Parathyroid adenoma (tissue), 2 donors: ENCODE data around the gene VSTM4.

Experiments used
- H2AFZ ChIP-seq: fragments of 300-600 bp; sonication (generic); one replicate; pipeline ENCODE4 v1.7.0; 2017; ENCODE audit warnings: antibody characterized with exemption, mild to moderate bottlenecking
- H3K27ac ChIP-seq: fragments of 300-600 bp; sonication (generic); one replicate; pipeline ENCODE4 v1.7.0; 2017
- H3K27me3 ChIP-seq: fragments of 300-600 bp; sonication (generic); one replicate; pipeline ENCODE4 v1.7.0; 2017; ENCODE audit warnings: low read length; ENCODE audit not compliant: control insufficient read depth, insufficient read depth
- H3K36me3 ChIP-seq: fragments of 300-600 bp; sonication (generic); one replicate; pipeline ENCODE4 v1.7.0; 2017; ENCODE audit warnings: low read length; ENCODE audit not compliant: control insufficient read depth, insufficient read depth
- H3K4me1 ChIP-seq: fragments of 300-600 bp; sonication (generic); one replicate; pipeline ENCODE4 v1.7.0; 2017; ENCODE audit warnings: control low read depth
- H3K4me2 ChIP-seq: fragments of 300-600 bp; sonication (generic); one replicate; pipeline ENCODE4 v1.7.0; 2017; ENCODE audit warnings: low read length
- H3K4me3 ChIP-seq: fragments of 300-600 bp; sonication (generic); one replicate; pipeline ENCODE4 v1.7.0; 2017; ENCODE audit warnings: low read depth, low read length
- H3K79me2 ChIP-seq: fragments of 300-600 bp; sonication (generic); one replicate; pipeline ENCODE4 v1.7.0; 2017; ENCODE audit warnings: control low read depth
- H3K9ac ChIP-seq: fragments of 300-600 bp; sonication (generic); one replicate; pipeline ENCODE4 v1.7.0; 2017; ENCODE audit warnings: mild to moderate bottlenecking
- H3K9me3 ChIP-seq: fragments of 300-600 bp; sonication (generic); one replicate; pipeline ENCODE4 v1.7.0; 2017; ENCODE audit warnings: low read length; ENCODE audit not compliant: control insufficient read depth
- CTCF ChIP-seq: fragments of 300-600 bp; sonication (generic); IDR thresholded peaks from one replicate; pipeline ENCODE4 v1.7.0; 2017; ENCODE audit warnings: antibody characterized with exemption, mild to moderate bottlenecking
- donor health status: primary hyperparathyroidism.

VSTM4 gene

DNA sequence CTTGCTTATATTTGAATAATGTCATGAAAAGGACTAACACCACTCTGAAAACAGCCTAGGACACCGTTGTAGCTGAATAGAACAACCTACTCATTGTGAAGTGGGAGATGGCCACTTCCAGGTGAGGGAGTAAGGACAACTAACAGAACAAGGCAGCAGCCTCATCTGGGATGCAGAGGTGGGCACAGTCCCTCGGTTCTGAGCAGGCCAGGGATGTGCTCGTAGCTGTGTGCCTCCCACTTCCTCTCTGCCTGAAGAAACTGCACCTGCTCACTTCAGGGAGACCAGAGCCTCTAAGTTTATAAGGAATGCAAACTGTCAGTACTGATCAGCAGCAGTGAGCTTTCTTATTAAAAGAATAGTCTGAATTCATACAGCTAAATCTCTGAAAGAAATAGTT, 2.5 kb downstream of the VSTM4 start:
- H3K4me1 ChIP-seq = peaks cover 41% of the 10 kb centered on the region
- H3K9me3 ChIP-seq = no peaks in the 10 kb centered on the region
- no peak overlapping the region for H2AFZ ChIP-seq
- H3K79me2 ChIP-seq = peaks cover 39% of the 10 kb centered on the region
- H3K27ac ChIP-seq = no peak overlapping the region
- no peak overlapping the region for H3K4me2 ChIP-seq
- no peaks in the 10 kb centered on the region for H3K27me3 ChIP-seq
- no peak overlapping the region for H3K9ac ChIP-seq
- TF ChIP-seq CTCF = no peak
- no peaks in the 10 kb centered on the region for H3K36me3 ChIP-seq
- no peak overlapping the region for H3K4me3 ChIP-seq

GRCh38 chr10:49112098-49112497, 3.2 kb downstream of the VSTM4 start:
- H2AFZ ChIP-seq = no peak overlapping the region
- peaks cover 40% of the 10 kb centered on the region for H3K79me2 ChIP-seq

DNA sequence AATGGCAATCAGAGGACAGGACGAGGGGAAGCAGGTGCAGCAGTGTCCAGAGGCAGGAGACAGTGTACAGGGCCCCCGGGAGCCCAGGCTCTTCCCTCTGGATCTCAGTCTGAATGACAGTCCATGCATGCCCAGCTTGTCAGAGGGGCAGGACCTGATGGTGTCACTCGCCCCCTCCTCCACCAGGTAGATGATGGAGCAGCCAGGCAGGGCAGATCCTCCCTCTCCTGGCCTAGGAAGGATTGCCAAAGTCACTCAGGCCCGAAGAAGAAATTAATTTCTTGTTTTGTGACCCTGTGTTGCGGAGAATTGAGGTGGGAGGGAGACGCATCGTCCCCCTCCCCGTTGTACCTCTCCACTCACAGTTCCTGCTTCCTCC, 4.0 kb downstream of the VSTM4 start:
- Histone ChIP-seq H2AFZ (no peak overlapping the region), H3K4me2 (no peak overlapping the region), H3K79me2 (peaks cover 46% of the 10 kb centered on the region), H3K27ac (no peak overlapping the region), H3K4me1 (peaks cover 34% of the 10 kb centered on the region), H3K27me3 (no peaks in the 10 kb centered on the region), H3K36me3 (no peaks in the 10 kb centered on the region), H3K9ac (no peak overlapping the region), H3K4me3 (no peak overlapping the region), H3K9me3 (no peaks in the 10 kb centered on the region)
- no peak for TF ChIP-seq CTCF

More at GRCh38 chr10:49112098-49112497, 3.2 kb downstream of the VSTM4 start:
- no peak overlapping the region for H3K27ac ChIP-seq
- no peaks in the 10 kb centered on the region for H3K36me3 ChIP-seq
- H3K4me1 ChIP-seq = peaks cover 35% of the 10 kb centered on the region
- H3K4me3 ChIP-seq = no peak overlapping the region
- no peaks in the 10 kb centered on the region for H3K9me3 ChIP-seq
- H3K4me2 ChIP-seq = no peak overlapping the region
- no peak for TF ChIP-seq CTCF
- no peak overlapping the region for H3K9ac ChIP-seq
- H3K27me3 ChIP-seq = no peaks in the 10 kb centered on the region

- H3K27me3 ChIP-seq = no peaks in the 10 kb centered on the region
- H2AFZ ChIP-seq = no peak overlapping the region
- H3K27ac ChIP-seq = no peak overlapping the region
- no peak overlapping the region for H3K4me2 ChIP-seq
- TF ChIP-seq CTCF = no peak
- H3K4me3 ChIP-seq = no peak overlapping the region
- peaks cover 46% of the 10 kb centered on the region for H3K79me2 ChIP-seq
- no peak overlapping the region for H3K9ac ChIP-seq
- H3K36me3 ChIP-seq = no peaks in the 10 kb centered on the region
- no peaks in the 10 kb centered on the region for H3K9me3 ChIP-seq
- H3K4me1 ChIP-seq = peaks cover 29% of the 10 kb centered on the region
These were observed 4.5 kb downstream of the VSTM4 start for GRCh38 chr10:49110684-49111319.

DNA sequence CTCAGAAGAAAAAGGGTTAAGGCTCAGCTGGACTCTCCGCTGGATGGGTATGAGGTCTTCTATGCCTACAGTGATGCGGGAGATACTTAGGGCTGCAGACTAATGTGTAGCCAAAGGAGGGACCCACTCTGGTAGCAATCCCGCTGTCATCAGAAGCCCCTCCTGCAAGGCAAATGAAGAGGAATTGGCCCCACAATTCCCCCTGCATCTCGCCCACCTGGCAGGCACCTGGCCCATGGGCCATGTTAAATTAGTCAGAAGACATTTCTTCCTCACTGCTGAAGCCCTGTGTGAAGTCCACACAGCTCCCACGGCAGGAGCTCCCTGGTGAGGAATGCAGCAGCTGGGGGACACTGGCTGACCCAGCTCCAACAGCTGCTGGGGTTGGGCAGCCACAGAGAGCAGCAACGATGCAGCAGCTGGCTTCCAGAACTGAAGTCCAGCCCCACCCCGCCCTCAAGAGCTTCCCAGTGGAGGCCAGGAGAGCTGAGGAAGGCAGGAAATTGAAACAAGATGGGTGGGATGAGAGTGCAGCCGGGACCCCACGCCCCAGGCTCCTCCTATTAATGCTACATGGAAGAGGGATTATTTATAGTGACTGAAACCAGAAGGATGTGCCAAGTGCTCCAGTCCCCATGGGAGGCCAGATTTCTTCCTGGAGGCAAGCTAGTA, 5.5 kb downstream of the VSTM4 start:
- no peak overlapping the region for H3K4me2 ChIP-seq
- H3K9me3 ChIP-seq = no peaks in the 10 kb centered on the region
- H2AFZ ChIP-seq = no peak overlapping the region
- H3K4me3 ChIP-seq = no peak overlapping the region
- no peak overlapping the region for H3K27ac ChIP-seq
- no peak for TF ChIP-seq CTCF
- peaks cover 27% of the 10 kb centered on the region for H3K4me1 ChIP-seq
- H3K27me3 ChIP-seq = no peaks in the 10 kb centered on the region
- no peak overlapping the region for H3K9ac ChIP-seq
- H3K36me3 ChIP-seq = no peaks in the 10 kb centered on the region
- peaks cover 48% of the 10 kb centered on the region for H3K79me2 ChIP-seq
